Superior temporal gyrus (tissue), 1 donor: ENCODE data around the gene ATN1.

Source experiments
- DNase-seq: peaks from one replicate; pipeline ENCODE4 v3.0.0-alpha.2; 2016; ENCODE audit errors: extremely low spot score

The ATN1 gene

DNA sequence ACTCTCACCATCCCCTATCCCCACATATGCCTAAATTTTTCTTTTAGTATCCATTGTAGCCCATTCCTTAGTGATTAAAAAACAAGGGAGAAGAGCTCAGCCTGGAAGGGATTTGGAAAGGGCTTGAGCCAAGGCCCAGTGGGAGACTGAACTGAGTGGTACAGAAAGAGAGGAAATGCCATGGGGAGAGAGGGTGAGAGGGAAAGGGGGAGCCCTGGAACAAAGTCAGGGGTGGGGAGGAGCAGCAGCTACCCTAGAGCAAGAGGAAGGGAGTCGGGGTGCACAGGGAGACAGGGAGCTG lies 2.6 kb upstream of the ATN1 start:
- DNase-seq, result peak; percentile 33

- DNase-seq, result peak; percentile 75
These were observed 2.0 kb upstream of the ATN1 start for GRCh38 chr12:6925540-6926279.

DNA sequence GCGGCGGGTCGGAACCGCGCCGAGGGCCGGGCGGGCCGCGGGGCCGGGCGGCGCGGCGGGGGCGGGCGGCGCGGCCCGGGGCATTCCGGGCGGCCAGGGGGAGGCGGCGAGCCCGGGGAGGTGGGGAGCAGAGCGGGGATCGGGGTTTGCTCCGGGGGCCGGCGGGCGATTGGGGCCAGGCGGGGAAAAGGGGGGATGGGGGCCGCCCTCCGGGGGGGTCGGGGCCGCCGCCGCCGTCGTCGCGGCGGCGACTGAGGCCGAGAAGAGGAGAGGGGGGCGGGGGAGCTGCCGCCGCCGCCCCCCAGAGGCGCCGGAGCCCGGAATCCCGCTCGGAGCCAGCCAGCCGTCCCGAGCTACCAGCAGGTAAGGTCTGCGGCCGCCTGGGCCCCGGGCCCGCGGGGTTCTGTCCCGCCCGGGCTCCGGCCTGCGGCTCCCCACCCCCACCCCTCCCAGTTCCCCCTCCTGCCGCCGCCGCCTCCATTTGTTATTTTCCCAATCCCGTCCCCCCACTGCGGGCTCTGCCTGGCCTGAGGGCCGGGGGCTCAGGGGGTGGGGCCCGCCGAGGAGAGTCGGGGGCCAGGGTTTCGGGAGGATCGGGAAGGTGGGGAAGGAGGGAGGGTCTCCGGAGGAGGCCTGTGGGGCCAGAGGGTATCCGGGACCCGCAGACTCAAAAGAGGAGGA lies 403 bp downstream of the ATN1 start:
- DNase-seq, result no peak

DNA sequence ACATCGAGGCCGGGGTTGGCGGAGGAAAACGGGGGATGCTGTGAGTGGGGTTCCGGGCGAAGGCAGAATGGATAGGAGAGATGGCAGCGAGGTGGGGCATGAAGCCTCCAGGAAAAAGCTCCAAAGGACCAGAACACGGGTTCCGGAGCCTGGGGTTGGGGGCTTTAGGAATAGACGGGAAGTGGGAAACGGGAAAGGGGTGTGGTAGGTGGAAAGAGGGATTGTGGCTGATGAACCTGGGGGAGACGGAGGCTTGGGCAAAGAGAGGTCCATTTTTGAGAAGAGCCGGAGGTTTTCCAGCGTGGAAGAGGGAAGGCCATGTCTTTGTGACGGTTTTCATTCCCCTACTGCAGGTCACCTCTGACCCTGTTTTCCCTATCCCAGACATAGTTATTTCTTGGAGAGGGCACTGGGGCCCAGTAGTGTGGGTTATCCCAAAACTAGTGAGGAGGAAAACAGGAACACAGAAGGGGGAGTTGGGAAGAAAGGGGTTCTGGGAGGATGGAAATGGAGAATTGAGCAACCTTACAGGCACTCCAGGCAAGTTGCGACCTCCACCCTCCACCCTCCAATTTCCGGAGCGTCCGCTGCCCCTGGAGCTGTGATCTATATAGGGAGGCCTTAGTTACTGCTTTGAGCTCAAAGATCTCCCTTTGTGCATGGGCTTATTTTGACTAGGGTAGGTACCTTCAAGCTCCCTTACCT lies 1.1 kb downstream of the ATN1 start:
- DNase-seq, result no peak

GRCh38 chr12:6929466-6930452 lies 2.0 kb downstream of the ATN1 start:
- no peak for DNase-seq

DNA sequence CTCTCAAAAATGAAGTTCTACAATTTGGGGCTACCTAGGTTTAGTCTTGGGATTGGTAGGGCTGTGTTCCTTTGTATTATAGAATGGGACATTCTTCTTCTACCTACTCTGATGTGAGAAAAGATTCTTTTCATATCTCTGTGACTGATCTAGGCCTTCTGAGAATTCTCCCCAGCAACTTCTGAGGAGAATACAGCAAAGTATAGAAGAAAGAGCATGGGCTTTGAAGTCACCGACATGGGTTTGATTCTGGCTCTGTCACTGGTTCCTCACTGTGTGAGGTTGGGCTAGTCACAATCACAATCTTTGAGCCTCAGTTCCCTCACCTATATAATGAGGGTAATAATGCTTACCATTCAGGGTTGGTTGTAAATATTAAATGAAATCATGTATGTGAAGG lies 5.0 kb downstream of the ATN1 start:
- DNase-seq, result no peak

GRCh38 chr12:6934110-6934509 lies 6.4 kb downstream of the ATN1 start:
- DNase-seq, result no peak

DNA sequence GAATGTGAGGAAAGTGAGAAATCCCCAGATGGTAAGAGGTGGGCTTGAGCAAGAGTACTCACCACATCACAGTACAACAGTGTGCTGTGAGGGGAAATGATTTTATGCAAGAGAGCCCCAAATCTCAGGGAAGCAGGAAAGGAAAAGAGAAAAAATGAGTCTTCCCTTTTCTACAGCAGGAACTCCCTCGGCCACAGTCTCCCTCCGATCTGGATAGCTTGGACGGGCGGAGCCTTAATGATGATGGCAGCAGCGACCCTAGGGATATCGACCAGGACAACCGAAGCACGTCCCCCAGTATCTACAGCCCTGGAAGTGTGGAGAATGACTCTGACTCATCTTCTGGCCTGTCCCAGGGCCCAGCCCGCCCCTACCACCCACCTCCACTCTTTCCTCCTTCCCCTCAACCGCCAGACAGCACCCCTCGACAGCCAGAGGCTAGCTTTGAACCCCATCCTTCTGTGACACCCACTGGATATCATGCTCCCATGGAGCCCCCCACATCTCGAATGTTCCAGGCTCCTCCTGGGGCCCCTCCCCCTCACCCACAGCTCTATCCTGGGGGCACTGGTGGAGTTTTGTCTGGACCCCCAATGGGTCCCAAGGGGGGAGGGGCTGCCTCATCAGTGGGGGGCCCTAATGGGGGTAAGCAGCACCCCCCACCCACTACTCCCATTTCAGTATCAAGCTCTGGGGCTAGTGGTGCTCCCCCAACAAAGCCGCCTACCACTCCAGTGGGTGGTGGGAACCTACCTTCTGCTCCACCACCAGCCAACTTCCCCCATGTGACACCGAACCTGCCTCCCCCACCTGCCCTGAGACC lies 7.8 kb downstream of the ATN1 start:
- DNase-seq, result no peak

DNA sequence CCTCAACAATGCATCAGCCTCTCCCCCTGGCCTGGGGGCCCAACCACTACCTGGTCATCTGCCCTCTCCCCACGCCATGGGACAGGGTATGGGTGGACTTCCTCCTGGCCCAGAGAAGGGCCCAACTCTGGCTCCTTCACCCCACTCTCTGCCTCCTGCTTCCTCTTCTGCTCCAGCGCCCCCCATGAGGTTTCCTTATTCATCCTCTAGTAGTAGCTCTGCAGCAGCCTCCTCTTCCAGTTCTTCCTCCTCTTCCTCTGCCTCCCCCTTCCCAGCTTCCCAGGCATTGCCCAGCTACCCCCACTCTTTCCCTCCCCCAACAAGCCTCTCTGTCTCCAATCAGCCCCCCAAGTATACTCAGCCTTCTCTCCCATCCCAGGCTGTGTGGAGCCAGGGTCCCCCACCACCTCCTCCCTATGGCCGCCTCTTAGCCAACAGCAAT lies 8.5 kb downstream of the ATN1 start:
- no peak for DNase-seq

- DNase-seq, result no peak
These were observed 9.1 kb downstream of the ATN1 start for GRCh38 chr12:6936636-6937480.

- DNase-seq, result peak; percentile 97
These were observed 10.0 kb downstream of the ATN1 start for GRCh38 chr12:6937481-6938352.

- DNase-seq, result no peak
These were observed 10.8 kb downstream of the ATN1 start for GRCh38 chr12:6938353-6939190.

DNA sequence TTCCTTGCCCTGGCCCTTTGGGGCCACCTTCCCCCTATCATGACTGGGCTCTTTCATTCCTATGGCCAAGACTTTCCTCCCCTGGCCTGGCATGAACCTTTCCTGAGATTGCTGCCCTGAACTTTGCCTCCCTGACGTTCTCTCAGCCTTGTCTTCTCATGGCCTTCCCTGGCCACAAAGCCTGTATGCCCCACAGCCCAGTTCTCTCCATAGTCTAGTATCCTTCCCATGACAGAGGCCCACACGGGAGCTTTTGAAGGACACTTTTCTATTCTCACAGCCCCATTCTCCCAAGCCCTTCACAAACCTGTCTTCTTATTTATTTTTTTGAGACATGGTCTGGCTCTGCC lies 11.4 kb downstream of the ATN1 start:
- no peak for DNase-seq

DNA sequence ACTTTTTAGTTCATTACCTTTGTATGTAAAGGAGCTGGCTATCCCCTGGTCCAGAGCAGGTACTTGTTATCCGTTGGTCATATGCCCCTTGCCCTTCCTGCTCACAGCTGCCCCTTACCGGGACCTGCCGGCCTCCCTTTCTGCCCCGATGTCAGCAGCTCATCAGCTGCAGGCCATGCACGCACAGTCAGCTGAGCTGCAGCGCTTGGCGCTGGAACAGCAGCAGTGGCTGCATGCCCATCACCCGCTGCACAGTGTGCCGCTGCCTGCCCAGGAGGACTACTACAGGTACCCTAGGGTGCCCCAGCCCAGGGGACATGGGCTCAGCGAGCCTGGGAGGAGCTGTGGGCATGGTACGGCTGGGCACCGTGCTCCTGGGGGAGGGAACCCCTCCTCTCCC lies 13.5 kb downstream of the ATN1 start:
- no peak for DNase-seq

- no peak for DNase-seq
These were observed 14.0 kb downstream of the ATN1 start for GRCh38 chr12:6941782-6942181.

- DNase-seq, result no peak
These were observed 14.5 kb downstream of the ATN1 start for GRCh38 chr12:6942331-6942665.

GRCh38 chr12:6943389-6943721 lies 15.6 kb downstream of the ATN1 start:
- DNase-seq, result peak; percentile 98

GRCh38 chr12:6943722-6944380 lies 16.1 kb downstream of the ATN1 start, which contains the start of the genes C12orf57 and RNU7-1:
Gene C12orf57 (plus strand): TSS chr12:6944022. CDS start chr12:6944122, 100 bp downstream.
Gene RNU7-1 (plus strand): TSS chr12:6943816.
- no peak for DNase-seq
